Pulmonary artery endothelial cell (primary cell): ENCODE data around the gene MAL. TPM values are rescaled to one million over a fixed set of nuclear protein-coding genes. Genes with fewer than 3 reads are reported as not detected.
"Not testable (repeated sequence)": the region's sequence is repeated elsewhere in the genome, so short reads cannot be mapped to it uniquely, and the experiment has no call there.

Experiments
- DNase-seq: peaks from one replicate; pipeline ENCODE4 v3.0.0-alpha.2; 2011; ENCODE audit warnings: low read depth, low spot score
- total RNA-seq: library from RNA; depleted of rRNA; stranded (reverse); fragments of >200 nt; gene quantifications from 2 replicates; pipeline ENCODE4 v1.2.3, GENCODE V29; 2014

MAL gene
- total RNA-seq, 1 donor from 2014 or later: not detected

GRCh38 chr2:95087379-95087778, 61.9 kb downstream of the MAL start:
- DNase-seq: no peak

- DNase-seq: no peak
Measured at GRCh38 chr2:95091885-95092555, 66.5 kb downstream of the MAL start.

- DNase-seq: not testable (repeated sequence)
Measured at GRCh38 chr2:95098273-95098672, 72.8 kb downstream of the MAL start.

GRCh38 chr2:95099910-95100309, 74.4 kb downstream of the MAL start:
- DNase-seq: no peak

Other genes with a start within 250 kb of the MAL start
- gene TEKT4, start 154.3 kb upstream of the MAL start, total RNA-seq: not detected in 2 replicates
- 67.9 and 75.9 TPM in 2 replicates for gene MRPS5, start 96.1 kb downstream of the MAL start, total RNA-seq
- gene ZNF514, start 134.1 kb downstream of the MAL start, total RNA-seq: 10.2 TPM in 2 replicates
- gene ZNF2, start 140.1 kb downstream of the MAL start, total RNA-seq: 6.7 and 9.4 TPM in 2 replicates
- 5.1 and 8.6 TPM in 2 replicates for gene ZNF892, start 181.8 kb downstream of the MAL start, total RNA-seq
- 0.07 and 0.14 TPM in 2 replicates for gene PROM2, start 248.7 kb downstream of the MAL start, total RNA-seq